ENCODE measurements around the gene PLEKHS1.
"Not testable (repeated sequence)": the region's sequence is repeated elsewhere in the genome, so short reads cannot be mapped to it uniquely, and the experiment has no call there.

Gene PLEKHS1

DNA sequence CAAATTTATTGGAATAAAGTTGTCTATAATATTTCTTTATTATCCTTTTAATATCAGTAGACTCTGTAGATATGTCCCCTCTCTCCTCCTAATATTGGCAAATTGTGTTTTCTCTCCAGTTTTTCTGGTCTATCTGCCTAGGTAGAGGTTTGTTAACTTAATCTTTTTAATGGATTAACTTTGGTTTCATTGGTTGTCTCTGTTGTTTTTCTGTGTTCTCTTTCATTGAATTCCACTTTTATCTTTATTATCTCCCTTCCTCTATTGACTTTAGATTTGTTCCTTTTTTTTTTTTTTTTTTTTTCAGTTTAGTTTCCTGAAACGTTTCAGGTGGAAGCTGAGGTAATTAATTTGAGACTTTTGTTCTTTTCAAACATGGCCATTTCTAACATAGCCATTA is 10.6 kb downstream of the PLEKHS1 start (continued):
- no peak for TF ChIP-seq TCF4 (CRISPR knock-in tag; IDR thresholded peaks at IDR 0.05; ENCODE audit: borderline replicate concordance)
- TF ChIP-seq ZFP30 (CRISPR knock-in tag; IDR thresholded peaks at IDR 0.05) = no peak
- TF ChIP-seq ESRRG (CRISPR knock-in tag; IDR thresholded peaks at IDR 0.05) = no peak

GRCh38 chr10:113764582-113764981 is 13.1 kb downstream of the PLEKHS1 start:
- no peak for ATAC-seq
- TF ChIP-seq ISL1 (CRISPR knock-in tag; IDR thresholded peaks at IDR 0.05) = no peak
- TF ChIP-seq, protein P1, sequence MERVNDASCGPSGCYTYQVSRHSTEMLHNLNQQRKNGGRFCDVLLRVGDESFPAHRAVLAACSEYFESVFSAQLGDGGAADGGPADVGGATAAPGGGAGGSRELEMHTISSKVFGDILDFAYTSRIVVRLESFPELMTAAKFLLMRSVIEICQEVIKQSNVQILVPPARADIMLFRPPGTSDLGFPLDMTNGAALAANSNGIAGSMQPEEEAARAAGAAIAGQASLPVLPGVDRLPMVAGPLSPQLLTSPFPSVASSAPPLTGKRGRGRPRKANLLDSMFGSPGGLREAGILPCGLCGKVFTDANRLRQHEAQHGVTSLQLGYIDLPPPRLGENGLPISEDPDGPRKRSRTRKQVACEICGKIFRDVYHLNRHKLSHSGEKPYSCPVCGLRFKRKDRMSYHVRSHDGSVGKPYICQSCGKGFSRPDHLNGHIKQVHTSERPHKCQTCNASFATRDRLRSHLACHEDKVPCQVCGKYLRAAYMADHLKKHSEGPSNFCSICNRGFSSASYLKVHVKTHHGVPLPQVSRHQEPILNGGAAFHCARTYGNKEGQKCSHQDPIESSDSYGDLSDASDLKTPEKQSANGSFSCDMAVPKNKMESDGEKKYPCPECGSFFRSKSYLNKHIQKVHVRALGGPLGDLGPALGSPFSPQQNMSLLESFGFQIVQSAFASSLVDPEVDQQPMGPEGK (CRISPR knock-in tag; IDR thresholded peaks at IDR 0.05; ENCODE audit: borderline replicate concordance) = no peak
- TF ChIP-seq ZNF8 (CRISPR knock-in tag; IDR thresholded peaks at IDR 0.05) = no peak
- TF ChIP-seq CREB5 (CRISPR knock-in tag; IDR thresholded peaks at IDR 0.05; ENCODE audit: low read depth) = no peak
- no peak for TF ChIP-seq TOX (CRISPR knock-in tag; IDR thresholded peaks at IDR 0.05; ENCODE audit: borderline replicate concordance)
- TF ChIP-seq ZNF565 (CRISPR knock-in tag; conservative IDR thresholded peaks at IDR 0.05; ENCODE audit: low read depth) = no peak
- TF ChIP-seq RARB (CRISPR knock-in tag; IDR thresholded peaks at IDR 0.05) = no peak
- no peak for TF ChIP-seq PPARA (CRISPR knock-in tag; IDR thresholded peaks at IDR 0.05; ENCODE audit: borderline replicate concordance)
- no peak for TF ChIP-seq ESRRG (CRISPR knock-in tag; IDR thresholded peaks at IDR 0.05)

GRCh38 chr10:113765910-113766309 is 14.4 kb downstream of the PLEKHS1 start:
- no peak for ATAC-seq
- TF ChIP-seq SNAI2 (CRISPR knock-in tag; IDR thresholded peaks at IDR 0.05) = no peak

- TF ChIP-seq, protein P1 (CRISPR knock-in tag; IDR thresholded peaks at IDR 0.05; ENCODE audit: borderline replicate concordance) = no peak
- TF ChIP-seq TCF4 (CRISPR knock-in tag; IDR thresholded peaks at IDR 0.05; ENCODE audit: borderline replicate concordance) (no peak), RARB (CRISPR knock-in tag; IDR thresholded peaks at IDR 0.05) (no peak), ZFP30 (CRISPR knock-in tag; IDR thresholded peaks at IDR 0.05) (no peak)
- ATAC-seq = no peak
Measured at GRCh38 chr10:113767222-113767621, 15.7 kb downstream of the PLEKHS1 start.

DNA sequence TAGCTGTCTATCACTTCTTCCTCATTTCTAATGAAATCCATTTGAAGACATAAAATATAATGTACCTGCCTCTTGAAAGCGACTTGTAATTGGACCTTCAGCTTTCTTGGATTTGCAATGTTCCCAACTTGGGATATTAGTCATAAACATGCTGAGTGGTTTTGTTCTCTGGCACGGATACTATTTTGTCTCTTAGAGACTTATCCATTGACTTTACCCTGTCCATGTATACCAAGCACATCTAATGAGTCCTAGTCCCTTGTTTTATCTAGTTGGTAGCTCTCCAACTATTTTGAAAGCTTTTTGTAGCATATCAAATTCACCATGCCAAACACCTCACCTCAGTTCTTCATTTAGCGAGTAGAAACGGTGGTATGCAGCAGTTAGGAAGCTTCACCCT is 18.9 kb downstream of the PLEKHS1 start:
- no peak for TF ChIP-seq ESRRG (CRISPR knock-in tag; IDR thresholded peaks at IDR 0.05)
- TF ChIP-seq ZNF565 (CRISPR knock-in tag; conservative IDR thresholded peaks at IDR 0.05; ENCODE audit: low read depth) = no peak
- no peak for TF ChIP-seq OSR1 (CRISPR knock-in tag; IDR thresholded peaks at IDR 0.05)
- TF ChIP-seq ZC3H10 (CRISPR knock-in tag; IDR thresholded peaks at IDR 0.05) = no peak
- no peak for TF ChIP-seq PPARA (CRISPR knock-in tag; IDR thresholded peaks at IDR 0.05; ENCODE audit: borderline replicate concordance)
- TF ChIP-seq ZNF70 (CRISPR knock-in tag; IDR thresholded peaks at IDR 0.05) = no peak
- no peak for TF ChIP-seq BACH2 (CRISPR knock-in tag; IDR thresholded peaks at IDR 0.05; ENCODE audit: borderline replicate concordance)
- no peak for TF ChIP-seq ISL1 (CRISPR knock-in tag; IDR thresholded peaks at IDR 0.05)
- TF ChIP-seq, protein P2, sequence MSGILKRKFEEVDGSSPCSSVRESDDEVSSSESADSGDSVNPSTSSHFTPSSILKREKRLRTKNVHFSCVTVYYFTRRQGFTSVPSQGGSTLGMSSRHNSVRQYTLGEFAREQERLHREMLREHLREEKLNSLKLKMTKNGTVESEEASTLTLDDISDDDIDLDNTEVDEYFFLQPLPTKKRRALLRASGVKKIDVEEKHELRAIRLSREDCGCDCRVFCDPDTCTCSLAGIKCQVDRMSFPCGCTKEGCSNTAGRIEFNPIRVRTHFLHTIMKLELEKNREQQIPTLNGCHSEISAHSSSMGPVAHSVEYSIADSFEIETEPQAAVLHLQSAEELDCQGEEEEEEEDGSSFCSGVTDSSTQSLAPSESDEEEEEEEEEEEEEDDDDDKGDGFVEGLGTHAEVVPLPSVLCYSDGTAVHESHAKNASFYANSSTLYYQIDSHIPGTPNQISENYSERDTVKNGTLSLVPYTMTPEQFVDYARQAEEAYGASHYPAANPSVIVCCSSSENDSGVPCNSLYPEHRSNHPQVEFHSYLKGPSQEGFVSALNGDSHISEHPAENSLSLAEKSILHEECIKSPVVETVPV (CRISPR knock-in tag; IDR thresholded peaks at IDR 0.05) = no peak
- no peak for TF ChIP-seq CSDC2 (CRISPR knock-in tag; IDR thresholded peaks at IDR 0.05)
- TF ChIP-seq ZNF8 (CRISPR knock-in tag; IDR thresholded peaks at IDR 0.05) = no peak
- TF ChIP-seq GLIS3 (CRISPR knock-in tag; IDR thresholded peaks at IDR 0.05) = no peak
- no peak for TF ChIP-seq ZFP30 (CRISPR knock-in tag; IDR thresholded peaks at IDR 0.05)
- no peak for TF ChIP-seq TCF4 (CRISPR knock-in tag; IDR thresholded peaks at IDR 0.05; ENCODE audit: borderline replicate concordance)
- TF ChIP-seq SNAI2 (CRISPR knock-in tag; IDR thresholded peaks at IDR 0.05) = no peak
- no peak for TF ChIP-seq ZFP3 (CRISPR knock-in tag; IDR thresholded peaks at IDR 0.05)
- TF ChIP-seq RARB (CRISPR knock-in tag; IDR thresholded peaks at IDR 0.05) = no peak
- ATAC-seq = no peak

DNA sequence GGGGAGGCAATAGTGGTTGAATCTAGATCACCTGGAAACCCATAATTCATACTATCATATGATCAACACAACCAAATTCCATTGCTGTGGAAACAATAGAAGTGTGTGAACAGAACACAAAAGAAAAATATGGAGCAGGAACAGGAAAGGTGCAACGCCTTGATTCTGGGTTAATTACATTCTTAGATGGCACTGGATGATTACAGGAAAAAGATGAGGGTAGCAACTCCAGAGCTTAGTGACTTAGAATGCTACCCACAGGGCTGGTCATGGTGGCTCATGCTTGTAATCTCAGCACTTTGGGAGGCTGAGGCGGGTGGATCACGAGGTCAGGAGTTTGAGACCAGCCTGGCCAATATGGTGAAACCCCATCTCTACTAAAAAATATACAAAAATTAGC is 19.6 kb downstream of the PLEKHS1 start:
- ATAC-seq = not testable (repeated sequence)
